Measurements from ENCODE around the gene PIGB.
"Not testable (repeated sequence)": the region's sequence is repeated elsewhere in the genome, so short reads cannot be mapped to it uniquely, and the experiment has no call there.

PIGB gene

GRCh38 chr15:55302801-55303200 lies 16.2 kb upstream of the PIGB start:
- DNase-seq = not testable (repeated sequence)

GRCh38 chr15:55319537-55320237 lies 665 bp downstream of the PIGB start:
- DNase-seq = no peak

- no peak for DNase-seq
Measured at GRCh38 chr15:55320238-55320550, 1.2 kb downstream of the PIGB start.

GRCh38 chr15:55320963-55321362 lies 1.9 kb downstream of the PIGB start:
- no peak for DNase-seq

GRCh38 chr15:55322467-55322866 lies 3.4 kb downstream of the PIGB start:
- DNase-seq = no peak

- DNase-seq = no peak
Measured at GRCh38 chr15:55327387-55327786, 8.4 kb downstream of the PIGB start.

- DNase-seq = no peak
Measured at GRCh38 chr15:55334371-55334770, 15.3 kb downstream of the PIGB start.

- no peak for DNase-seq
Measured at GRCh38 chr15:55334997-55335396, 16.0 kb downstream of the PIGB start.

GRCh38 chr15:55337160-55337559 lies 18.1 kb downstream of the PIGB start:
- no peak for DNase-seq

GRCh38 chr15:55343168-55343567 lies 24.1 kb downstream of the PIGB start:
- DNase-seq = no peak

GRCh38 chr15:55344206-55344605 lies 25.2 kb downstream of the PIGB start:
- DNase-seq = no peak

- no peak for DNase-seq
Measured at GRCh38 chr15:55348281-55348778, 29.3 kb downstream of the PIGB start.

GRCh38 chr15:55349282-55349681 lies 30.3 kb downstream of the PIGB start:
- no peak for DNase-seq

GRCh38 chr15:55353025-55353424 lies 34.0 kb downstream of the PIGB start:
- DNase-seq = no peak

GRCh38 chr15:55356985-55357585 lies 38.1 kb downstream of the PIGB start:
- no peak for DNase-seq

- no peak for DNase-seq
Measured at GRCh38 chr15:55357774-55358173, 38.8 kb downstream of the PIGB start.

GRCh38 chr15:55358471-55358870 lies 39.4 kb downstream of the PIGB start:
- no peak for DNase-seq

- no peak for DNase-seq
Measured at GRCh38 chr15:55360256-55360655, 41.2 kb downstream of the PIGB start.

GRCh38 chr15:55361048-55361447 lies 42.0 kb downstream of the PIGB start:
- no peak for DNase-seq

- no peak for DNase-seq
Measured at GRCh38 chr15:55362641-55363040, 43.6 kb downstream of the PIGB start.

GRCh38 chr15:55366981-55367380 lies 48.0 kb downstream of the PIGB start:
- DNase-seq = no peak

- DNase-seq = no peak
Measured at GRCh38 chr15:55372701-55373440, 53.8 kb downstream of the PIGB start.

GRCh38 chr15:55379095-55379494 lies 60.1 kb downstream of the PIGB start:
- DNase-seq = no peak

GRCh38 chr15:55381595-55381994 lies 62.6 kb downstream of the PIGB start:
- DNase-seq = no peak

All from DMS79 treated with DMSO at 0.1 percent for 48 hours (cell line).